Astrocyte (in vitro differentiated cells and primary cell): ENCODE results near the gene HTR1D. TPM values are rescaled to one million over a fixed set of nuclear protein-coding genes. Genes with fewer than 3 reads are reported as not detected.
A peak's percentile ranks its signal among the peaks of the same experiment; 100 is the strongest.

Experiments used
- DNase-seq: peaks from one replicate; pipeline ENCODE4 v3.0.0-alpha.2; 2010; ENCODE audit warnings: low read depth
- FAIRE-seq: peaks from 2 replicates; lab custom pipeline; 2011; peaks lifted over from hg19 to GRCh38; lab: Jason Lieb, UNC
- H2AFZ ChIP-seq: 2 replicates; pipeline ENCODE4 v1.6.0; 2012; ENCODE audit warnings: low read depth, low read length, inconsistent platforms
- H3K27ac ChIP-seq: 2 replicates; pipeline ENCODE4 v1.5.1; 2011; ENCODE audit warnings: low read depth, low read length, inconsistent platforms
- H3K27me3 ChIP-seq: 2 replicates; pipeline ENCODE4 v1.6.0; 2011; ENCODE audit warnings: low read length, inconsistent platforms; ENCODE audit not compliant: insufficient read depth
- H3K36me3 ChIP-seq: 2 replicates; pipeline ENCODE4 v1.5.1; 2011; ENCODE audit warnings: low read length, inconsistent platforms; ENCODE audit not compliant: insufficient read depth
- H3K4me1 ChIP-seq: 2 replicates; pipeline ENCODE4 v1.5.1; 2011; ENCODE audit warnings: low read length, inconsistent platforms; ENCODE audit not compliant: insufficient read depth
- H3K4me2 ChIP-seq: 2 replicates; pipeline ENCODE4 v1.6.0; 2012; ENCODE audit warnings: low read length, inconsistent platforms
- H3K4me3 ChIP-seq: 2 replicates; pipeline ENCODE4 v1.5.1; 2011; ENCODE audit warnings: low read depth, mild to moderate bottlenecking, low read length, inconsistent platforms; ENCODE audit not compliant: insufficient read depth
- H3K79me2 ChIP-seq: 2 replicates; pipeline ENCODE4 v1.6.0; 2012; ENCODE audit warnings: mild to moderate bottlenecking, low read length, inconsistent platforms; ENCODE audit not compliant: insufficient read depth
- H3K9ac ChIP-seq: 2 replicates; pipeline ENCODE4 v1.6.0; 2012; ENCODE audit warnings: mild to moderate bottlenecking, low read length, inconsistent platforms
- H3K9me3 ChIP-seq: 2 replicates; pipeline ENCODE4 v1.5.1; 2012; ENCODE audit warnings: low read depth, mild to moderate bottlenecking, low read length, inconsistent platforms; ENCODE audit not compliant: insufficient read depth
- H4K20me1 ChIP-seq: 2 replicates; pipeline ENCODE4 v1.6.0; 2012; ENCODE audit warnings: low read length, inconsistent platforms; ENCODE audit not compliant: insufficient read depth
- H3K27ac Mint-ChIP-seq: one replicate; pipeline ENCODE4 v1.8.0; 2021; ENCODE audit warnings: mild to moderate bottlenecking, mixed read lengths; ENCODE audit not compliant: unreplicated experiment
- H3K27me3 Mint-ChIP-seq: one replicate; pipeline ENCODE4 v1.8.0; 2021; ENCODE audit warnings: low read depth, mixed read lengths; ENCODE audit not compliant: unreplicated experiment
- H3K36me3 Mint-ChIP-seq: one replicate; pipeline ENCODE4 v1.8.0; 2021; ENCODE audit warnings: low read depth, mixed read lengths; ENCODE audit not compliant: unreplicated experiment
- H3K4me1 Mint-ChIP-seq: one replicate; pipeline ENCODE4 v1.8.0; 2021; ENCODE audit warnings: low read depth, mixed read lengths; ENCODE audit not compliant: unreplicated experiment
- H3K4me3 Mint-ChIP-seq: one replicate; pipeline ENCODE4 v1.8.0; 2021; ENCODE audit warnings: mild to moderate bottlenecking, moderate library complexity, mixed read lengths; ENCODE audit not compliant: unreplicated experiment
- H3K9me3 Mint-ChIP-seq: one replicate; pipeline ENCODE4 v1.8.0; 2021; ENCODE audit warnings: mild to moderate bottlenecking, mixed read lengths; ENCODE audit not compliant: unreplicated experiment
- CTCF ChIP-seq: IDR thresholded peaks from 2 replicates; pipeline ENCODE4 v1.5.1; 2011; ENCODE audit warnings: low read depth, mild to moderate bottlenecking, inconsistent platforms, low read length, moderate library complexity; ENCODE audit not compliant: insufficient read depth
- EZH2 ChIP-seq: IDR thresholded peaks from 2 replicates; pipeline ENCODE4 v1.6.1; 2012; ENCODE audit warnings: mild to moderate bottlenecking, low read length, inconsistent platforms; ENCODE audit not compliant: insufficient read depth
- total RNA-seq: library from RNA; stranded (reverse); gene quantifications from 2 replicates; pipeline ENCODE4 v1.2.1, GENCODE V29; 2021

The HTR1D gene
- total RNA-seq, 1 donor from 2014 or later, result 3.3 TPM

GRCh38 chr1:23194119-23194984 is 22.9 kb downstream of the HTR1D start:
- Histone ChIP-seq H3K79me2 (no peaks in the 10 kb centered on the region), H2AFZ (no peak overlapping the region), H3K4me1 (peaks cover 47% of the 10 kb centered on the region), H3K9ac (peak overlapping the region; percentile 87), H3K27me3 (no peaks in the 10 kb centered on the region), H4K20me1 (no peaks in the 10 kb centered on the region), H3K27ac (peak overlapping the region; percentile 100), H3K9me3 (no peaks in the 10 kb centered on the region), H3K4me2 (peak overlapping the region; percentile 77), H3K36me3 (no peaks in the 10 kb centered on the region), H3K4me3 (peak overlapping the region; percentile 18)
- DNase-seq (peak; percentile 98), FAIRE-seq (peak; percentile 81)
- Mint-ChIP-seq H3K9me3 (peaks cover 2% of the 10 kb centered on the region), H3K36me3 (peaks cover 2% of the 10 kb centered on the region), H3K27ac (peak overlapping the region; percentile 99), H3K4me3 (peak overlapping the region; percentile 12), H3K27me3 (no peaks in the 10 kb centered on the region), H3K4me1 (peaks cover 42% of the 10 kb centered on the region)
- TF ChIP-seq EZH2 (no peak), CTCF (no peak)

- H3K4me1 Mint-ChIP-seq, result peaks cover 49% of the 10 kb centered on the region
- peak overlapping the region; percentile 60 for H3K4me3 Mint-ChIP-seq
- no peaks in the 10 kb centered on the region for H3K79me2 ChIP-seq
- no peaks in the 10 kb centered on the region for H3K27me3 Mint-ChIP-seq
- H4K20me1 ChIP-seq, result no peaks in the 10 kb centered on the region
- H3K36me3 Mint-ChIP-seq, result peaks cover 2% of the 10 kb centered on the region
- H3K4me3 ChIP-seq, result no peak overlapping the region
- H3K27ac ChIP-seq, result peak overlapping the region; percentile 100
- H3K9ac ChIP-seq, result peak overlapping the region; percentile 87
- TF ChIP-seq CTCF (no peak), EZH2 (no peak)
- peak overlapping the region; percentile 99 for H3K27ac Mint-ChIP-seq
- peaks cover 55% of the 10 kb centered on the region for H3K4me1 ChIP-seq
- no peak for DNase-seq
- H2AFZ ChIP-seq, result no peak overlapping the region
- H3K36me3 ChIP-seq, result no peaks in the 10 kb centered on the region
- H3K9me3 ChIP-seq, result no peaks in the 10 kb centered on the region
- no peak for FAIRE-seq
- H3K9me3 Mint-ChIP-seq, result peaks cover 2% of the 10 kb centered on the region
- peak overlapping the region; percentile 77 for H3K4me2 ChIP-seq
- H3K27me3 ChIP-seq, result no peaks in the 10 kb centered on the region
Measured at GRCh38 chr1:23193391-23194118, 23.7 kb downstream of the HTR1D start.
